ENCODE measurements around the gene RPGRIP1L. TPM values are rescaled to one million over a fixed set of nuclear protein-coding genes. Genes with fewer than 3 reads are reported as not detected.

The RPGRIP1L gene
- total RNA-seq, 4 donors from 2014 or later: 1.9 to 3.4 (median 2.7) TPM

DNA sequence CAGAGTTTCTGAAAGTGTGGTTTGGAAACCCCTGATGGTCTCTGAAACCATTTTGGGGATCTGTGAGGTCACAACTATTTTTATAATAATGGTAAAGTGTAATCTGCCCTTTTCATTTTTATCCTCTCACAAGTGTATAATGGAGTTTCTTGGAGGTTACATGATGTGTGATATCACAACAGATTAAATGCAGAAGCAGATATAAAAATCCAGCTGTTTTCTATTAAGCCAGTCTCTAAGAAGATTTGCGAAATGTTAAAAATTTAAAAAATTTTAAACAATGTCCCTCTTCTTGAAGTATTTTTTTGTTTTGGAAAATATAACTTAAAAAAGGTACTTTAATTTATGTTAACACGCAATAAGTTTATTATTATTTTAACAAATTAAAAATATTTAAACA lies 48.7 kb downstream of the RPGRIP1L start:
- TF ChIP-seq, protein P1, sequence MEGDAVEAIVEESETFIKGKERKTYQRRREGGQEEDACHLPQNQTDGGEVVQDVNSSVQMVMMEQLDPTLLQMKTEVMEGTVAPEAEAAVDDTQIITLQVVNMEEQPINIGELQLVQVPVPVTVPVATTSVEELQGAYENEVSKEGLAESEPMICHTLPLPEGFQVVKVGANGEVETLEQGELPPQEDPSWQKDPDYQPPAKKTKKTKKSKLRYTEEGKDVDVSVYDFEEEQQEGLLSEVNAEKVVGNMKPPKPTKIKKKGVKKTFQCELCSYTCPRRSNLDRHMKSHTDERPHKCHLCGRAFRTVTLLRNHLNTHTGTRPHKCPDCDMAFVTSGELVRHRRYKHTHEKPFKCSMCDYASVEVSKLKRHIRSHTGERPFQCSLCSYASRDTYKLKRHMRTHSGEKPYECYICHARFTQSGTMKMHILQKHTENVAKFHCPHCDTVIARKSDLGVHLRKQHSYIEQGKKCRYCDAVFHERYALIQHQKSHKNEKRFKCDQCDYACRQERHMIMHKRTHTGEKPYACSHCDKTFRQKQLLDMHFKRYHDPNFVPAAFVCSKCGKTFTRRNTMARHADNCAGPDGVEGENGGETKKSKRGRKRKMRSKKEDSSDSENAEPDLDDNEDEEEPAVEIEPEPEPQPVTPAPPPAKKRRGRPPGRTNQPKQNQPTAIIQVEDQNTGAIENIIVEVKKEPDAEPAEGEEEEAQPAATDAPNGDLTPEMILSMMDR (IDR thresholded peaks at IDR 0.05; ENCODE audit: low read depth): no peak

DNA sequence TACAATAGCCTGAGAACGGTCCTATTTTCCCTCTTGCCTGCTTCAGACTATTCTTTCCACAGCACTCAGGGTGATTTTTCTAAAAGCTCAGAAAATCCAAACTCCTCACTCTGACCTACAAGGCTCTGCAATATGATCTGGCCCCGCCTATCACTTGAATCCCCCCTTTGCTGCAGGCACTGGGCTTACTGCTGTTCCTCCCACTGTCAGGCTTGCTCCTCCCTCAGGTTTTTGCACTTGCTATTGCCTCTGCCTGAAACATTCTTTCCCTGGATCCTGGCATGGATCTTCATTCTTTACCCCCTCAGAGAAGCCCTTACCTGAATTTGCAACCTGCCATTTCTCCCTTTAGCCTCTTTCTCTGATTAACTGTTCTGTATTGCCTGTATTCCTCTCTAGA lies 52.3 kb downstream of the RPGRIP1L start:
- TF ChIP-seq, protein P1 (IDR thresholded peaks at IDR 0.05; ENCODE audit: low read depth): no peak

DNA sequence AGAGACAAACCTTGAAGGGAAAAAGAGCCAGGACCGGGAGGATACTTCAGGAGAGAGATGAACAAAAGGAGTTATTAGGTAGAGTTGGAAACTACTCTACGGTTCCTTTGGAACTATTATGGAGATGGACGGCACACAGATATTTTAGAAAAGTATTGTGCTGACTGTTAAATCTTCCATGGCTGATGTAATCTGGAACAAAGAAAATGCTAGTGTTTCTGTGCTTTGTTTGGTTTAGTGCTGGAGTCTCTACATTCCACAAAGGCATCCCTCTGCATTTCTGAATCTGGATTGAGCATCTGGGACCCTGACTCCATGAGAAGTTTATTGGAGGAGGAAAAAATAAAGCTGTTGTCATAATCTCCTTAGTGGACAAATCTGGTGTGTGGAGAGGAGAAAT lies 57.2 kb downstream of the RPGRIP1L start:
- TF ChIP-seq, protein P1 (IDR thresholded peaks at IDR 0.05; ENCODE audit: low read depth): no peak

DNA sequence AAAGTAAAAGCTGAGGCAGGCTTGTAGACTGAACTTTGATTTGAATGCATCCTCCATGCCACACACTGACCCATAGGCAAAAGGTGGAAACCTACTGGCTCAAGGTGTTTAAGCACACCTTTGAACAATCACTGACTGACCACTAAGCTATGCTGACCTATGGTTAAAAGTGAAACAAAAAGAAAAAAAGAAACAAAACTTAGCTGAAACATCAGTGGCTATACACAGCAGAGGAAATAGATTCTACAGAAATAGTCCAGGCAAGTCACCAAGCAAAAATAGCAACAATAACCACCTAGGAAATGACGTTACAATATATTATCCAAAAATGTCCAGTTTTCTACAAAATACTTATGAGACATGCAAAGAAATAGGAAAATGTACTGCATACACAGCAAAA lies 60.2 kb downstream of the RPGRIP1L start:
- TF ChIP-seq, protein P1 (IDR thresholded peaks at IDR 0.05; ENCODE audit: low read depth): no peak

DNA sequence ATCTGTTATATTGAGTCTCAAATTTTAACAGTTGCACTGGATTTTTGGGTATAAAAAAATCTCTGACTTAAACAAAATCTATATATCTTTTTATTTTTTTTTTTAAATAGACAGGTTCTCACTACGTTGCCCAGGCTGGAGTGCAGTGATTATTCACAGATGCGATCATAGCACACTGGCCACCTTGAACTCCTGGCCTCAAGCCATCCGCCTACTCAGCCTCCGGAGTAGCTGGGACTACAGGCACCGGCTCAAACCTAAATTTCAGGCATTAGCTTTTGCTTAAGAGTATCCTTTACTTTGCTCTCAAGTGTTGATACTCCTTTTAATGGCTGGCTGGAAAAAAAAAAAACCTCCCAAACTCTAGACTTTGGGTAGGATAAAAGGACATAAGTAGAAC lies 61.6 kb downstream of the RPGRIP1L start:
- TF ChIP-seq, protein P1 (IDR thresholded peaks at IDR 0.05; ENCODE audit: low read depth): no peak

DNA sequence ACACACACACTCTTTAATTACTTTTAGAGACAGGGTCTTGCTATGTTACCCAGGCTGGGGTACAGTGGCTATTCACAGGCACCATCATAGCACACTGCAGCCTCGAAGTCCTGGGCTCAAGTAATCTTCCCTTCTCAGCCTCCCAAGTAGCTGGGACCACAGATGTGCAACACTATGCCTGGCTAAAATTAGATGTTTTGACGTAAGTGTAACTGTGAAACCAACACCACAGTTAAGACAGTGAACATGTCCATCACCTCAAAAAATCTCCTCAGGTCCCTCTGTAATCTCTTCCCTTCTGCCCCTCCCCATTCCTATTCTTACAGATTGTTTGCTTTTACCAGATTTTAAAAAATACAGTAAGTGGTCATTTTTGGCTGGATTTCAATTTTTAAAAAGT lies 66.7 kb downstream of the RPGRIP1L start:
- TF ChIP-seq, protein P1 (IDR thresholded peaks at IDR 0.05; ENCODE audit: low read depth): no peak

DNA sequence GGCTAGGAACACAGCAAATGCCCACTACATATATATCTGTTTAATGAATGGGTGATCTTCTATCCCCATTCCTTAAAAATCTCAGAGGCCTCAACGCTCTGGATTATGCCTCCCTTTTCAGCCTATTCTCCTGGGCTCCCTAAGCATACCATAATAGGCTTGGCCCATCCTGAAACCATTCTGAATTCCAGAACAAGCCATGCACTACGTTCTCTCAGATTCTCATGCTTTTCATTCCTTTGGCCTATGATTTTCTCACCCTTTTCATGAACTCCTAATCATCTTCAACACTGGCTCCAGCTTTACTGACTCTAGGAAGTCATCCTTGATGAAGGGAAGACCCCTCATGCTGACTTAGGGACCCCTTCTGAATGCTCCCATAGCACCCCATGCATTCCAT lies 71.1 kb downstream of the RPGRIP1L start:
- TF ChIP-seq, protein P1 (IDR thresholded peaks at IDR 0.05; ENCODE audit: low read depth): no peak

Measured in subcutaneous adipose tissue (tissue), 4 donors.